Fibroblast of mammary gland (primary cell): Measurements from ENCODE around the gene IL17RA.

ENCODE experiments used
- DNase-seq: peaks from one replicate; pipeline ENCODE4 v3.0.0-alpha.2; 2010; ENCODE audit warnings: low read depth
- H3K4me3 ChIP-seq: 2 replicates; pipeline ENCODE4 v1.5.1; 2011; ENCODE audit warnings: low read depth, mild to moderate bottlenecking, low read length, moderate library complexity; ENCODE audit not compliant: control insufficient read depth
- CTCF ChIP-seq: conservative IDR thresholded peaks from 2 replicates; pipeline ENCODE4 v1.5.1; 2011; ENCODE audit warnings: low read depth, low read length, inconsistent platforms; ENCODE audit not compliant: control insufficient read depth, insufficient read depth

Gene IL17RA

GRCh38 chr22:17106161-17106784 is 21.5 kb downstream of the IL17RA start:
- DNase-seq: no peak
- TF ChIP-seq CTCF: no peak
- H3K4me3 ChIP-seq: no peak overlapping the region

- no peak overlapping the region for H3K4me3 ChIP-seq
- no peak for TF ChIP-seq CTCF
- no peak for DNase-seq
Measured at GRCh38 chr22:17106785-17107546, 22.2 kb downstream of the IL17RA start.

DNA sequence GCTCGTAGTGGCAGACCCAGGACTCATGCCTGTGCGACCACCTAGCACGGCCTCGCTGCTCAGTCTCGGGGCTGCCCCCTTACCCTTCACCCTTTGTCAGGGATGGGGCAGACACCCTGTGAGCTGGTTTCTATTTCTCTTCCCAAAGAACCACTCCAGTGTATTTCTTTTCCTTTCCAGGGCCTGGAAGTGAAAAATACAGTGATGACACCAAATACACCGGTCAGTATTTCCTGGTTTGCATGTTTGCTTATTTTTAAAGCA is 22.7 kb downstream of the IL17RA start:
- H3K4me3 ChIP-seq: no peak overlapping the region
- no peak for DNase-seq
- no peak for TF ChIP-seq CTCF

- TF ChIP-seq CTCF: no peak
- H3K4me3 ChIP-seq: no peak overlapping the region
- DNase-seq: no peak
Measured at GRCh38 chr22:17108256-17109112, 23.7 kb downstream of the IL17RA start.

DNA sequence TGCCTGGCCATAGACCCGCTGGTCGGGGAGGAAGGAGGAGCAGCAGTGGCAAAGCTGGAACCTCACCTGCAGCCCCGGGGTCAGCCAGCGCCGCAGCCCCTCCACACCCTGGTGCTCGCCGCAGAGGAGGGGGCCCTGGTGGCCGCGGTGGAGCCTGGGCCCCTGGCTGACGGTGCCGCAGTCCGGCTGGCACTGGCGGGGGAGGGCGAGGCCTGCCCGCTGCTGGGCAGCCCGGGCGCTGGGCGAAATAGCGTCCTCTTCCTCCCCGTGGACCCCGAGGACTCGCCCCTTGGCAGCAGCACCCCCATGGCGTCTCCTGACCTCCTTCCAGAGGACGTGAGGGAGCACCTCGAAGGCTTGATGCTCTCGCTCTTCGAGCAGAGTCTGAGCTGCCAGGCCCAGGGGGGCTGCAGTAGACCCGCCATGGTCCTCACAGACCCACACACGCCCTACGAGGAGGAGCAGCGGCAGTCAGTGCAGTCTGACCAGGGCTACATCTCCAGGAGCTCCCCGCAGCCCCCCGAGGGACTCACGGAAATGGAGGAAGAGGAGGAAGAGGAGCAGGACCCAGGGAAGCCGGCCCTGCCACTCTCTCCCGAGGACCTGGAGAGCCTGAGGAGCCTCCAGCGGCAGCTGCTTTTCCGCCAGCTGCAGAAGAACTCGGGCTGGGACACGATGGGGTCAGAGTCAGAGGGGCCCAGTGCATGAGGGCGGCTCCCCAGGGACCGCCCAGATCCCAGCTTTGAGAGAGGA is 24.5 kb downstream of the IL17RA start:
- no peak for TF ChIP-seq CTCF
- H3K4me3 ChIP-seq: no peak overlapping the region
- DNase-seq: no peak

DNA sequence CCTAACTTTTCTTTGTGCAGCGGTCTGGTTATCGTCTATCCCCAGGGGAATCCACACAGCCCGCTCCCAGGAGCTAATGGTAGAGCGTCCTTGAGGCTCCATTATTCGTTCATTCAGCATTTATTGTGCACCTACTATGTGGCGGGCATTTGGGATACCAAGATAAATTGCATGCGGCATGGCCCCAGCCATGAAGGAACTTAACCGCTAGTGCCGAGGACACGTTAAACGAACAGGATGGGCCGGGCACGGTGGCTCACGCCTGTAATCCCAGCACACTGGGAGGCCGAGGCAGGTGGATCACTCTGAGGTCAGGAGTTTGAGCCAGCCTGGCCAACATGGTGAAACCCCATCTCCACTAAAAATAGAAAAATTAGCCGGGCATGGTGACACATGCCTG is 25.2 kb downstream of the IL17RA start:
- TF ChIP-seq CTCF: no peak
- no peak for DNase-seq
- no peak overlapping the region for H3K4me3 ChIP-seq
